NCI-H146 (cell line): ENCODE measurements around the gene ZW10.
A peak's percentile ranks its signal among the peaks of the same experiment; 100 is the strongest.
"Not testable (repeated sequence)": the region's sequence is repeated elsewhere in the genome, so short reads cannot be mapped to it uniquely, and the experiment has no call there.

Source experiments
- DNase-seq: peaks from one replicate; lab custom pipeline; 2025; lab: John Stamatoyannopoulos, UW

The ZW10 gene

DNA sequence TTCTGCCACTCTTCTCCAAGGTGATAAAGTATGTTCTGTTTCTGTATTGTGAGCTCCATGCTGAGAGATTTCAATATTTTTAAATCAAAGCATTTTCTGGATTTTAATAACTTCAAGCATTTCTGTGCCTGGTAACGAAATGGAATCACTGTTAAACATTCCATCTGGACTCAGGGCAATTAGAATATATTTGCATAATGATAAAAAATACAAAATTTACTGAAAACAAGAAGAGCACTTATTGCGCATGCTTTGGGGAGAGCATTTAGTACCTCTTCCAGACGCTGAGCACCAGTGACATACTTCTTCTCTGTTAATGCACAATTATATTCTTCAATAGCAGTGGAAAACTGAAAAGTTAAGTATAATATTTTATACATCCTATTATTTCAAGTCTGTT, 13.3 kb downstream of the ZW10 start:
- no peak for DNase-seq

DNA sequence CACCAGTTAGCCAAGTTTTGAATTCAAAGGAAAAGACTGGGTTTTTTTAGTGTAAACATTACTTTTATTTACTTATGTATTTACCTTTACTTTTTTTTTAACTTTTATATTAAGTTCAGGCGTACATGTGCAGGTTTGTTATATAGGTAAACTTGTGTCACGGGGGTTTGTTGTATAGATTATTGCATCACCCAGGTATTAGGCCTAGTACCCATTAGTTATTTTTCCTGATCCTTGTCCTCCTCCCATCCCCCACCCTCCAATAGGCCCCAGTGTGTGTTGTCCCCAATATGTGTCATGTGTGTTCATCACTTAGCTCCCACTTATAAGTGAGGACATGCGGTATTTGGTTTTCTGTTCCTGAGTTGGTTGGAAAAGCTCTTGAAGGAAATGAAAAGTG, 20.6 kb downstream of the ZW10 start:
- DNase-seq = no peak

DNA sequence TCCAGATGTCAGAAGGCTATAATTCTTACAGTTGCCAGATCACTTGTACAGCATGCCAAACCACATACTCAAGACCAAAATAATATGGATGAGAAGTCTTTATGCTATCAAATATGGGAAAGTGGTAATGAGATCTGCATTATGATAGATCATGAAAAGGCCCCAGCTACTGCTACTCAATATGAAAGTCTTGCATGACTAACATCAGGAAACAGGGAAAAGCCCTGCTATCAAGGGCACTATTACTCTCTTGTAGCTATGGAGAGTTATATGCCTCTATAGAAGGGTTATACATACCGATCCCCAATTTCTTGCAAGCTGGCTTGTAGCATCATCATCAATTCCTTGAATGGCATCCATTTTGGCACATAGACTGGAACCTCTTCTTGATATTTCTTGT, 37.2 kb downstream of the ZW10 start:
- no peak for DNase-seq

DNA sequence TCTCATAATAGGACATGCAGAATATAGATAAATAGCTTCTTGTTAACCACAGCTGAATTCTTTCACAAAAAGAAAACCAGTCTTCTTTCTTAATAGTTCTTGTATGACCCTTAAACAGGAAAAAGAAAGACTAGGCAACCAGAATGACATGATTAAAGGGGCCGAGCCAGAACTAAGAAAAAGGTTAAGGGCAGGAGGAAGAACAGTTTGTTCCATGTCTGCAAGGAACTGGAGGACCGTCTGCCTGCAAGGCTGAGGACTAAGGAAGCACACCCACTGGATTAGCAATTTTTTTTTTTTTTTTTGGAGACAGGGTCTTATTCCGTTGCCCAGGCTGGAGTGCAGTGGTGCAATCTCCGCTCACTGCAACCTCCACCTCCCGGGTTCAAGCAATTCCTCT, 41.4 kb downstream of the ZW10 start:
- no peak for DNase-seq

DNA sequence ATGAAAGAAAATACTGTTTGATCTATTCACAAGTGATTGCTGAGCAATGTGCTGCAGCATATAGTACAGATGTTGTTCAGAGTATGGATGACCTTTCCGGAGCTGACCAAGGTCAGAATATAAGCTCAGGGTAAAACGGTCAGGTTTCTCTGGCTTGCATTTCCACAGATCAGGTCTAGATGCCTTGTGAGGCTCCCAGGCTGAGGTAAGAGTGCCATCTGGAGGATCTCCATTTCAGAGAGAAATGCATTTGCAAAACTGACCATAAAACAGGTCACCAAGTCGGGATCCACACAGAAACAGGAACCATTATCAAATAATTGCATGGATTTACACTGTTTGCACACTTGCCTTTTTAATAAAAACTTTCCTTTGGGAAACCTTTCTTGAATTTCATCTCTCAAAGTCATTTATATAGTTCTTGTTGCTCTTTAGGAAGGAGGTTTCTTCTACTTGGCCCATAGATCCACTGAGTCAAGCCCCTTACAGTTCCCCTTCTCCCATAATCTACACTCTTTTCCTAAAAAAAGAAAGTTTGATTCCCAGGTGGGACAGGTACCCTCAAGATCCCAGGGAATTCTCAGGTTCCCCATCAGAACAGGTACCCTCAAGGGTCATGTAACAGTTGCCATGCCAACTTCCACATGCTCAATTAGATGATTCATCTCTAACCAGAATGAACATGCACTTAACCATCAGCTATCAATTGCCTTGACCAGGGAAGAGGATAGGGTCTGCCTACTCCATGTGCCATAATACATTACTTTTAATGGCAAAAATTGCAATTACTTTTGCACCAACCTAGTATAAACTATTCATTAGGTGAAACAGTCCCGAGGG, 42.4 kb downstream of the ZW10 start:
- peak; percentile 60 for DNase-seq

DNA sequence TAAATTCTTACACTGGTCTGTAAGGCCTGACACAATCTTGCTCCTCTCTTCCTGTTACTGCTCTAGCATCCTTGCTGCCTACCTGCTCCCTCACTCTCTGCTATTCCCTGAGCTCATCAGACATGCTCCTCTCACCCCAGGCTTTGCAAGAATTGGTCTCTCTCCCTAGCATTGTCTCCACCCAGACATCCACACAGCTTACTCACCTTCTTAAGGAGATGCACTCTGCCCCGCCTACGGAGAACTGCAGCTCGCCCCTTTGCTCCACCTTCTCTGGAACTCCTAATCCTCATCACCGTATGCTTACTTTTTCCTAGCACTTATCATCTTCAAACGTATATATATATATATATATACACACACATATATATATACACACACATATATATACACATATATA, 44.0 kb downstream of the ZW10 start:
- no peak for DNase-seq

DNA sequence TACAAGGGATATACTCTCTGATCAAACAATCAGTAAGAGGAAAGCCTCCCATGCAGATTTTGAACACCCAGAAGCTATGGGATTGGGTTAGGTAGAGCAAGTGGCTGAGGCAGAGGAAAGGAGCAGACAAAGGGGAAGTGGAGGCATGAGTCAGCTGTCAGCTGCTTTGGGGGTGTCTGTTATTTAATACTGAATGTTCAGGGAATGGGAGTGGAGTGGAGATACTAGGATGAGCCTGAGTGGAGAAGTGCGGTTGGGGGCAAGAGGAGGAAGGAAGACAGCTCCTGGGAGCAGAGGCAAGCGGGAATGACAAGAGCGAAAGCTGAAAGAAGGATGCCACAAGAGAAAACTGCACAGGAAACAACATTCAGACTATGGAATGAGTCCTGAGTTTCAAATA, 44.7 kb downstream of the ZW10 start:
- no peak for DNase-seq

DNA sequence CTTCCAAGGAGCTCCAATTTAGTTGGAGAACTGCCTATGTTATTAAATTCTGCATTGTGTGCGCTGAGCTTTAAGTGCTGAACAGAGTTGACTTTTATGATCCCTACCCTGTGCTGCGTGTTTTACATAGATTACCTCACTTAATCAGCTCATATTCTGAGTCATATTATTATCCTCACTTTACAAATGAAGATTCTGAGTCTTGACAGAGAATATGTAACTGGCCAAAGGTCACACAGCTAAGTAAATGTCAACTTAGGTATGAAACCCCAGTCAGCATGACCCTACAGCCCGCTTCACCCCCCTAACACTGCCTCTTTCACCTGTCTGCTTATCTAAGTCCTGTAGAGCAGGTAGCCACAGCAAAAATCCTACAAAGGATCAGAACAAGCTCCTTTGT, 47.6 kb downstream of the ZW10 start:
- no peak for DNase-seq

DNA sequence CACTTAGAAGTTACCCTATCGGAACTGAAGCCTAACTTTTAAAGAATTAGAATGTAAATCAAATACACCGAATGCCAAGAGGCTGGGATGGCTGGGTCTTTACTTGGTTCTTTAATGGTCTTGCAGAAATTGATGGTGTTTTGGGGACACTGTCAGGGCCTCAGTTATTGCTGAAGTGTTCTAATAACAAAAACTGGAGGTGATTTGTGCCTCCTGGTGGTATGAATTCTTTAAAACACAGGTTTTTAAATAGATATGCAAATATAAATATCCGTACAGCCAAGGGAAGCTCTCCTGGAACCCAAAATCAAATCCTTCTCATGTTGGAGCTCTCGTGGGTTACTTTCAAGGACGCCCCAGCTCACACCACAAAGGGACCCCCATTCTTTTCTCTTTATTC, 48.1 kb downstream of the ZW10 start:
- no peak for DNase-seq

DNA sequence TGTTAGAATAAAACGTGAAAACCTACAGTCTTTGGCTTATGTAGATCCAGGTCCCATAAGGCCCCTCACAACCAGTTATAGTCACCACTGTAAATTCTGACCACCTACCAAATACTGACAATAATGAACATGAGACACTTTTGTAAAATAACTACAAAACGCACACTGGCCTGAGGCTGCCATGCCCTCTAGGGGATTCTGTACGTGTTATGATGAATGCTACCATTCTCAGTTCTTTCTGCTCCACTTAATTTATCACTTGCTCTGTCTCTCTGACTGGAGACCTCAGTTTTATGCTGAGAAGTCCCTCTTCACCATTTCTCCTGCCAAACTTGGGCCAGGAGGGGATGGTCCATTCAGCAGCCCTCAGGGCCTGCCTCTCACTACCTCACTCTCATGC, 48.7 kb downstream of the ZW10 start:
- DNase-seq = no peak

DNA sequence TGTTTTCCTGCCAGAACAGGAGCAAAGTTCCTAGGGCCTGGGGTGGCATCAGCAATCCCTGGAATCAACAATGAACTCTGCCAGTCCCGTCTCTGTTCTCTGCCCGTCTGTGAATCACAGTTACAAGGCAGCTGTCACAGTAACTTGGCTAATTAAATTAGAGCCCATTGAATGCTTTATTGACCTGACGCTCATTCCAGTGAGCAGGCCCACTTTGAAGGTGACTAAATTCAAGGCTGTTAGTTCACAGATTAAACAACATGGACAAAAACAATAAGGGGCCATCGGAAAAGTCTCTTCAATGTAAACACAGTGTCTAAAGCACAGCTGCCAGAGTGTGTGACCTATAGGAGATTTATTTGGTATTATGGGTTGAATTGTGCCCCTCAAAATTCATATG, 49.7 kb downstream of the ZW10 start:
- peak; percentile 78 for DNase-seq

DNA sequence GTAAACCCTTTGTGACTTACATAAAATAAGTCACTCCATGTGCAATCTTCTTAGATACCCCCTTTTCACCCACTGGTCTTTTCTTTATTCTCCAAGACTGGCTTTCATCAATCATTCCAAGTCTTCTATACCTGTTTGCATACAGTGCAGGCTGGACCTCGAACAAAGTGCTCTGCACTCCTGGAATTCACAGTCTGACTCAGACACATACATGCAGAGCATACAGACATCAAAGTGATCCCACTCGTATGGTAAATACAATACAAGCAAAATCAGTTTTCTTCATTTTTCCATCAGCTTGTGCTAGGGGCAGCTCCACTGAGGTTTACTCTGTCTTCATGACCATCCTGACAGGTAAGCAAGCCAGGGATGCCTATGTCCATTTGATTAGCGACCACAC, 50.6 kb downstream of the ZW10 start:
- DNase-seq = no peak

DNA sequence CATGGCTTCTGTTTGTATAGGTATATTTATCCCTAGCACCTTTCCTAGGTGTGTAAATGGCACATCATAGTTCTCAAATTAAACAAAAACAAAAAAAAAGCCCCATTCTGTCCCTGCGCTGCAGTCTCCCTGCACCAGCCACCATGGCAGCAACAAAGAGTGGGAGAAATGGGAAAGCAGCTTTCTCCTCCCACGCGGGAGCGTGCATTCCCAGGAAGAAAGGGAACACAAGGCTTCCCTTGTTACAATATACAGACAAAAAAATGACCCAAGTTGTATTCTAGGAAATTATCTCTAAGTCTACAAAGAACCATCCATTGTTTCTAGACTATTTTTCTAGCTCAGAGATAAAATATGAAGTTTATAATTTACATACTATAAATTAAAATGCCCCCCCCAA, 51.3 kb downstream of the ZW10 start:
- no peak for DNase-seq

DNA sequence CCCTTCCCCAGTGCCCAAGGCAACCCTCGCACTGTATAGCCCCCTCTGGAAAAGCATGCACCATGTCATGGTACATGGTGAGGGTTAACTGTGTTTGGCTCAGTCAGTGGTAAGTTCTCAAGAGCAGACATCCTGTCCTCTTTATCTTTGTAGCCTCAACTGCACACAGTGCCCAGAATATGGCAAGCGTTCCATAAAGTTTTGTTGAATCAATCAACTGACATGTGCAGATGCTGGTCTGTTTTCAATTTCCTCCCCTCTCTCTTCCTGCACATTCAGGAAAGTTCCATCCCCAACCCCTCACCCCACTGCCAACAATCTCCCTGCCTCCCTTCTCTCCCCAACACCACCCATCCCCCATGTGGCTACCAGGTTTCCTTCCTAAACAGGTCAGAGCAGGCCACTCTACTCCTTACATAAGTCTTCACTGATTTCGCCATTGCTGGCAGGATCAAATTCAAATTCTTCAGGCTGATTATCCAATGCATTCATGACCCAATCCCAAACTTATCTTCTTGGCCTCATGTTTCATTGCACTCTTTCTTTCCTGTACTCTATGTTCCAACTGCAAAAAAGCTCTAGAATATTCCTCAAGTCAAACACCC, 51.9 kb downstream of the ZW10 start:
- no peak for DNase-seq

DNA sequence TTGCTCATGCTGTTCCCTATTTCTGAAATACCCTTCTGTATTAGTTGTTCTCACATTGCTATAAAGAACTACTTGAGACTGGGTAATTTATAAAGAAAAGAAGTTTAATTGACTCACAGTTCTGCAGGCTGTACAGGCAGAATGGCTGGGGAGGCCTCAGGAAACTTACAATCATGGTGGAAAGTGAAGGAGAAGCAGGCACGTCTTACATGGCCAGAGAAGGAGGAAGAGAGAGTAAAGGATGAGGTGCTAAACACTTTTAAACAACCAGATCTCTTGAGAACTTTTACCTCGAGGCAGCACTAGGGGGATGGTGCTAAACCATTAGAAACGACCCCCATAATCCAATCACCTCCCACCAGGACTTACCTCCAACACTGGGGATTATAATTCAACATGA, 53.0 kb downstream of the ZW10 start:
- not testable (repeated sequence) for DNase-seq

DNA sequence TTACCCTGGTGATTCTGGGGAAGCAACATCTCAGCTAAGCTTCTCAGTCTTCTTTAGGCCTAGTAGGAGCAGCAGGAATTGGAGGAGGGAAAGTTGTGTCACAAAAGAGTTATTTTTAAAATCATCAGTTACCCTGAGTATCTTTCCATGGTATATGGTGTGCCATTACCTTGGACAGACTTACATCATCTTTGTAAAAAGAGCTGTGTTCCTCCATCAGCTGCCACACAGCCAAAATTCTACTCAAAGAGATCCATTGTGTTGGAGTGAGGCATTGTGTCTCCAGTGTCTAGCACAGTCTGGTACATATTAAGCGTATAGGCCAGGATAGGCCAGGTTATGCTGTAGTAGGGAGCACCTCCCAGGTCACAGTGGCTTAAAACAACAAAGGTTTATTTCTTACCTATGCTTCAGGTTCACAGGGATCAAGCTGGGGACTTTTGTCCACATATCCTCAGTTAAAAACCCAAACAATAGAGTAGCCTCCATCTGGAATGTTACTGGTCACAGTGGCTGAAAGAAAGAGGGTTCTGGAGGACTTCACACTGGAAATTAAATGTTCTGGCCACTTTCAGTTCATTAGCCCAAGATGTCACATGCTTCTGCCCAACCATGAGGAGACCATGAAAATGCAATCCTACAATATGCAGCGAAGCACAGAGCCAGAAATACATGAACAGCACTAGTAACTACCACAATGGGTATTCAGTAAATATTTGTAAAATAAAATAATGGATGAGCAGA, 57.4 kb downstream of the ZW10 start:
- no peak for DNase-seq

DNA sequence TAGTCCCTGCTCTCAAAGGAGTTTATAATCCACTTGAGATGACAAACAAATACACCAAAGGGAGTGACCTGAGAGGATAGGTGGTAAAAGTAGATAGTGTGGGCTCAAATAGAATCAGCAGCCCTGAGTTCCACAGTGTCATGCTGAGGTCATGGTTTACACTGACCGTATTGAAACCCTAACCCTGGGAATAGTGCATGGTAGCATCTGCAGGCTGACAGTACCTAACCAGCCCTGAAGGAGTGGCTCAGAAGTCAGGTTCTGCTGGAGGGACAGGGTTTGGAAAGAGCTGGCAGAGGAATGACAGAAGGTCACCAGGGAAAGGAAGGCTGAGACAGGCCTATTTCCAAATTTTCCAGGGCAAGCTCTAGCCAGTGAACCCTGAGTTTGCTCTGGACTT, 58.2 kb downstream of the ZW10 start:
- no peak for DNase-seq

DNA sequence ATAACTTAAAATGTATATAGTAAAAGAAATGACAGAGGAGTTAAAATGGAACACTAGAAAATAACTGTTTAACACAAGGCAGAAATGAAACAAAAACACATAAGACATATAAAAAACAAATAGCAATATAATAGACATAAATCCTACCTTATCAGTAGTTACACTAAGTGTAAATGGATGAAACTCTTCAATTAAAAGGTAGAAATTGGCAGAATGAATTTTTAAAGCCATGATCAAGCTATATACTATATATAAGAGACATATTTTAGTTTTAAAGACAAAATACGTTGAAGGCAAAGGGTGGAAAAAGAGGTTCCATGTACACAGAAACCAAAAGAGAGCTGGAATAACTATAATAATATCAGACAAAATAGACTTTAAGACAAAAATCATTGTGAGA, 62.5 kb downstream of the ZW10 start:
- no peak for DNase-seq

DNA sequence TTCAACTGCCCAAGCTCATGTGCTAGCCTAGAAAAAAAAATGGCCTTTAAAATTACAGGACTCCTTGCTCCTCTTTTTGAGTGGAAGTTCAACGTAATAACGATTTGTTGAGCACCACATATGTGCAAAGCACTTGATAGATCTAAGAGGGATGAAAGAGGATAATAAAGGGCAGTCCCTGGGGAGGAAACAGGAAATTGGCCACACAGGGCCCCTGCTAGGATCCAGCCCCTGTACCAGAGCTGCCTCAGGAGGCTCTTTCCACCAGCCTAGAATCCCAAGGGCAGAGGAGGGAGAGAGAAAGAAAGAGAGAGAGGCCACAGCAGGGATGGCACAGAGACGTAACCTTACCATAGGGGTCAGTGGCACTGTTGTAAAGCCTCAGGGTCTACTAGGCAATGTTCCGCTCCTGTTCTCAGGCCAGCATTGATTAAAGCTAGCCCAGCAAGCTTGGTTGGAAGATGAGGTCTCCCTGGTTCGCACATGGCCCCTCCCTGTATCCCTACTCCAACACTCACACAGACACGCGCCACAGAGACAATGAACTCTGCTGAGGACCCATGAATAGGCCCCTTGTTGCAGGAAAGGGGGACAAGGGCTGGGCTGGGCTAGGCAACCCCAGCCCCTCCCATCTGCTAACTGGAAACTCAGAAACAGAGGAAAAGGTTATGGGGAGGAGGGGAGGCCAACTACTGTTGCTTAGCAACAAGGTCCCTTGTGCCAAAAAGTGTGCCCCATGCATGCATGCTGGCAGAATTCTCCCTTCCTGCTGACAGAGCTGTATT, 67.4 kb downstream of the ZW10 start, which contains the start of gene TMPRSS5:
TMPRSS5 (minus strand) TSS at position 438 of the 785 bp plus-strand sequence; CDS start at position 354, 84 bp downstream.
- DNase-seq = no peak

DNA sequence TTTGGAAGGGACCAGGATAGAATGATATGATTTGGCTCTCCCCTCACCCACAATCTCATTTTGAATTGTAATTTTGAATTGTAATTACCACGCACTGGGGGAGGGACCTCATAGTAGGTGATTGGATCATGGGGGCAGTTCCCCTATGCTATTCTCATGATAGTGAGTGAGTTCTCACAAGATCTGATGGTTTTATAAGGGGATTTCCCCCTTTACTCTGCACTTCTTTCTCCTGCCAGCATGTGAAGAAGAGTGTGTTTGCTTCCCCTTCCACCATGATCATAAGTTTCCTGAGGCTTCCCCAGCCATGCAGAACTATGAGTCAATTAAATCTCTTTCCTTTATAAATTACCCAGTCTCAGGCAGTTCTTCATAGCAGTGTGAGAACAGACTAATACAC, 69.9 kb downstream of the ZW10 start:
- not testable (repeated sequence) for DNase-seq

DNA sequence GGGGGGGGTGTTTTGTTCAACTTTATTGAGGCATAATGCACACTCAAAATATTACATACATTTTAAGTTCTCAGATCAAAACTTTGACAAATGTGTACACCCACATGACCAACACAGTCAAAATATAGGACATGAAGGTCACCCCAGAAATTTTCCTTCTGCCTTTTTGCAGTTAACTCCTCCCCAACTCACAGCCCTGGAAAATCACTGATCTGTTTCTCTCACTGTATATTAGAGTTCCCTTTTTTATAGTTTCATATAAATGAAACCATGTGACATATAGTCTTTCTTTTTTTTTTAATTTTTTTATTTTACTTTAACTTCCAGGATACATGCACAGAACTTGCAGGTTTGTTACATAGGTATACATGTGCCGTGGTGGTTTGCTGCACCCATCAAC, 72.0 kb downstream of the ZW10 start:
- no peak for DNase-seq

DNA sequence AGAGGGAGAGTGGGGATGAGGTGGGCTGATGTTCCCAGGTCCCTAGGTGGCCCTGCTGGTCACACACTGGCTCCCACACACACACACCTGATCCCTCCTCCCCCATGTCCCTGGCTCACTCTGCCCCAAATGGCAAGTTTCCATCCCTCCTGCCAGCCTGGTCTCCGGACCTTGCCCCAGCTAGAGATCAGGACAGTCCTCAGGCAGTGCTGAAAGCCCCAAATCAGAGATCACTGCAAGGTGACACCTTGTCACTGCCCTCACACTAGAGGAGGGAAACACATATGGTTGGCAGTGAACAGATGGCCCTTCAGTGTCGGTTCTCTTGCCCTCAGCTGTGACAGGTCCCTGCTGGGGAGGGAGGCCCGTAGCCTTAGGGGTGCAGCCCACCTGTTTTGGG, 75.0 kb downstream of the ZW10 start:
- no peak for DNase-seq
